ENCODE results near the gene ATAD3B. TPM values are rescaled to one million over a fixed set of nuclear protein-coding genes. Genes with fewer than 3 reads are reported as not detected.
"Not testable (repeated sequence)": the region's sequence is repeated elsewhere in the genome, so short reads cannot be mapped to it uniquely, and the experiment has no call there.

The ATAD3B gene
- total RNA-seq, 1 experiment from 2014 or later: 62.9 TPM

GRCh38 chr1:1485755-1486317, 14.3 kb downstream of the ATAD3B start:
- H3K9me2 ChIP-seq (ENCODE audit: insufficient read depth): not testable (repeated sequence)

GRCh38 chr1:1487701-1488100, 16.1 kb downstream of the ATAD3B start:
- Histone ChIP-seq H3K4me2 (ENCODE audit: low read length) (no peak overlapping the region), H3K79me2 (ENCODE audit: insufficient read depth, low read length) (peaks cover 13% of the 10 kb centered on the region; the same call in 1 of the 2 replicates), H3K27me3 (ENCODE audit: insufficient read depth, low read length) (no peaks in the 10 kb centered on the region), H3K9ac (ENCODE audit: low read length) (no peak overlapping the region), H4K20me1 (ENCODE audit: insufficient read depth) (no peaks in the 10 kb centered on the region), H3K36me3 (ENCODE audit: control insufficient read depth in 1 of 2, insufficient read depth in 2 of 2, low read length in 2 of 2) (peaks cover 17 to 62% of the 10 kb centered on the region in 2 experiments), H3K9me3 (ENCODE audit: control insufficient read depth in 1 of 2, insufficient read depth in 1 of 2, low read depth in 1 of 2, low read length in 2 of 2) (no peaks in the 10 kb centered on the region; a peak in 1 of 4 replicates), H3K9me2 (ENCODE audit: insufficient read depth) (no peaks in the 10 kb centered on the region), H3K4me1 (ENCODE audit: control insufficient read depth in 1 of 2, insufficient read depth in 2 of 2, low read length in 2 of 2) (no peaks in the 10 kb centered on the region), H2AFZ (ENCODE audit: low read depth, low read length, poor library complexity, severe bottlenecking) (no peak overlapping the region), H3K27ac (ENCODE audit: low read depth, low read length) (no peak overlapping the region), H3K4me3 (replicated peaks in 1 of 2; ENCODE audit: low read depth in 1 of 2, low read length in 2 of 2) (no peak overlapping the region)
- DNase-seq (ENCODE audit: low read depth, low spot score) (no peak), ATAC-seq (no peak)
- BruUV-seq (replicated peaks): no TSS peak
- ChIA-PET CTCF (no interaction called here), POLR2A (no interaction called here), RAD21 (ENCODE audit: low non-redundant PET in 1 of 2, low total read pairs in 2 of 2, uncharacterized antibody in 2 of 2, unreplicated experiment in 2 of 2) (no interaction called here)
- intact Hi-C loops (cut with micrococcal nuclease): no loop called here
- TF ChIP-seq JUND (IDR thresholded peaks at IDR 0.05) (no peak), EGR1 (IDR thresholded peaks at IDR 0.05; ENCODE audit: low read depth) (no peak), EZH2phosphoT487 (IDR thresholded peaks at IDR 0.05; ENCODE audit: borderline replicate concordance) (no peak), ZNF274 (IDR thresholded peaks at IDR 0.05; ENCODE audit: low read depth, low read length) (no peak), REST (IDR thresholded peaks at IDR 0.05; ENCODE audit: low read depth) (no peak), POLR2A (IDR thresholded peaks at IDR 0.05; ENCODE audit: borderline replicate concordance, extremely low read depth, insufficient read depth, insufficient read length) (no peak), YY1 (IDR thresholded peaks at IDR 0.05; ENCODE audit: extremely low read depth, insufficient replicate concordance, low read depth, low read length) (no peak), ZBTB33 (IDR thresholded peaks at IDR 0.05; ENCODE audit: extremely low read depth, insufficient replicate concordance, low read length) (no peak), MAX (IDR thresholded peaks at IDR 0.05) (no peak), SIN3A (IDR thresholded peaks at IDR 0.05; ENCODE audit: low read depth) (no peak), FOSL1 (IDR thresholded peaks at IDR 0.05; ENCODE audit: low read depth) (no peak), ZFX (IDR thresholded peaks at IDR 0.05) (no peak)

More at GRCh38 chr1:1485755-1486317, 14.3 kb downstream of the ATAD3B start:
- intact Hi-C loops (cut with micrococcal nuclease); DNase-seq (ENCODE audit: low read depth, low spot score); H3K27ac ChIP-seq (ENCODE audit: low read depth, low read length); H3K27me3 ChIP-seq (ENCODE audit: insufficient read depth, low read length); H3K79me2 ChIP-seq (ENCODE audit: insufficient read depth, low read length); H2AFZ ChIP-seq (ENCODE audit: low read depth, low read length, poor library complexity, severe bottlenecking); CTCF ChIA-PET; H3K4me1 ChIP-seq (ENCODE audit: control insufficient read depth in 1 of 2, insufficient read depth in 2 of 2, low read length in 2 of 2); H3K9me3 ChIP-seq (ENCODE audit: control insufficient read depth in 1 of 2, insufficient read depth in 1 of 2, low read depth in 1 of 2, low read length in 2 of 2); RAD21 ChIA-PET (ENCODE audit: low non-redundant PET in 1 of 2, low total read pairs in 2 of 2, uncharacterized antibody in 2 of 2, unreplicated experiment in 2 of 2); POLR2A ChIA-PET; H3K4me3 ChIP-seq (replicated peaks in 1 of 2; ENCODE audit: low read depth in 1 of 2, low read length in 2 of 2); H3K9ac ChIP-seq (ENCODE audit: low read length); BruUV-seq (replicated peaks); H4K20me1 ChIP-seq (ENCODE audit: insufficient read depth); H3K4me2 ChIP-seq (ENCODE audit: low read length); ATAC-seq: not testable (repeated sequence)
- H3K36me3 ChIP-seq (ENCODE audit: control insufficient read depth in 1 of 2, insufficient read depth in 2 of 2, low read length in 2 of 2): peaks cover 14 to 55% of the 10 kb centered on the region in 2 experiments
